ENCODE measurements around the gene RUNX2.

Gene RUNX2

GRCh38 chr6:45610374-45610773 lies 282.2 kb downstream of the RUNX2 start:
- FAIRE-seq (no peak), DNase-seq (ENCODE audit: insufficient read length) (no peak)
- no peak for TF ChIP-seq TAF1 (IDR thresholded peaks at IDR 0.05; ENCODE audit: borderline replicate concordance, low read depth, low read length)
- TF ChIP-seq POLR2A (IDR thresholded peaks at IDR 0.05; ENCODE audit: low read depth, low read length): no peak
- no peak for TF ChIP-seq POLR2AphosphoS5 (IDR thresholded peaks at IDR 0.05; ENCODE audit: low read depth, low read length)

- FAIRE-seq (no peak), DNase-seq (ENCODE audit: insufficient read length) (no peak)
- TF ChIP-seq POLR2AphosphoS5 (IDR thresholded peaks at IDR 0.05; ENCODE audit: low read depth, low read length): no peak
- no peak for TF ChIP-seq TAF1 (IDR thresholded peaks at IDR 0.05; ENCODE audit: borderline replicate concordance, low read depth, low read length)
- TF ChIP-seq POLR2A (IDR thresholded peaks at IDR 0.05; ENCODE audit: low read depth, low read length): no peak
Observed at GRCh38 chr6:45610832-45611231, 282.7 kb downstream of the RUNX2 start.

- DNase-seq (ENCODE audit: insufficient read length) (no peak), FAIRE-seq (no peak)
- TF ChIP-seq POLR2A (IDR thresholded peaks at IDR 0.05; ENCODE audit: low read depth, low read length) (no peak), POLR2AphosphoS5 (IDR thresholded peaks at IDR 0.05; ENCODE audit: low read depth, low read length) (no peak), TAF1 (IDR thresholded peaks at IDR 0.05; ENCODE audit: borderline replicate concordance, low read depth, low read length) (no peak)
Observed at GRCh38 chr6:45611491-45611890, 283.4 kb downstream of the RUNX2 start.

- FAIRE-seq: no peak
- no peak for DNase-seq (ENCODE audit: insufficient read length)
- no peak for TF ChIP-seq POLR2AphosphoS5 (IDR thresholded peaks at IDR 0.05; ENCODE audit: low read depth, low read length)
Observed at GRCh38 chr6:45613656-45614055, 285.5 kb downstream of the RUNX2 start.

GRCh38 chr6:45614488-45615285 lies 286.6 kb downstream of the RUNX2 start:
- FAIRE-seq (no peak), DNase-seq (ENCODE audit: insufficient read length) (no peak)
- TF ChIP-seq POLR2AphosphoS5 (IDR thresholded peaks at IDR 0.05; ENCODE audit: low read depth, low read length): no peak
- TF ChIP-seq TAF1 (IDR thresholded peaks at IDR 0.05; ENCODE audit: borderline replicate concordance, low read depth, low read length): no peak
- no peak for TF ChIP-seq POLR2A (IDR thresholded peaks at IDR 0.05; ENCODE audit: low read depth, low read length)

DNA sequence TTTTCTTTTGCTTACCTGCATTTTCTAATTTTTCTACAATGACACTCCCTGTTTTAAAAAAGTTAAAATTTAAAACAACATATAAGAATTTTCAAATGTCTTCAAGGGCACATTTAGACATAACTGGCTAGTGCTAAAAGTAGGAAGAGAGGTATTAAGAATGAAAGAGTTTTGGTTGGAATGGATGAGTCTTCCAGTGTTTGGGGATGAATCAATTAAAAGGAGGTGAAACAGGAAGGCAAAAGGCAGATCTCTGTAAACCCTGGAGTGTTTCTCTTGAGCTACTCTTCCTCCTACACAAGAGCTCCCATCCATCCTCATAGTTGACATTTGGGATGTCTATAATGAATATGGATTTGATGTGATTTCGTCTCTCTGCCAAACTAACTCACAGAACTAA lies 288.1 kb downstream of the RUNX2 start:
- no peak for DNase-seq (ENCODE audit: insufficient read length)
- FAIRE-seq: no peak
- TF ChIP-seq POLR2AphosphoS5 (IDR thresholded peaks at IDR 0.05; ENCODE audit: low read depth, low read length) (no peak), TAF1 (IDR thresholded peaks at IDR 0.05; ENCODE audit: borderline replicate concordance, low read depth, low read length) (no peak), POLR2A (IDR thresholded peaks at IDR 0.05; ENCODE audit: low read depth, low read length) (no peak)

DNA sequence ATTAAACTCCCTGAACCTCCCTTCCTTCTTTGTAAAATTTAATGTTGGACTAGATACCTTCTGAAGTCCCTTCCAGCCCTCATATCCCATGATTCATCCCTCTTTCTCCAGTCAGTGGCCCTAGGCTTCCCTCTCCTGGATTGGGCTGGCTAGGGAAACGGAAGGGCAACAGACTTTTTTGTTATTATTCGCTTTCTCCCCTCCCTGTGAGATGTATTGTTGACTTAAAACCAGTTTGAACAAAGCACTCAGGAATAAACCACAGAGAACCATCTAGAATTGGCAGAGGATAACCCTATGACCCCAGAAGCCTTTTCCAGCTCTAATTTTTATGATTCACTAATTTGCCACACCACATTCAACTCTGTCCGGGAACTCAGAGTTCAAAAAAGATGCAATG lies 289.3 kb downstream of the RUNX2 start:
- DNase-seq (ENCODE audit: insufficient read length) (no peak), FAIRE-seq (no peak)
- TF ChIP-seq POLR2A (IDR thresholded peaks at IDR 0.05; ENCODE audit: low read depth, low read length) (no peak), TAF1 (IDR thresholded peaks at IDR 0.05; ENCODE audit: borderline replicate concordance, low read depth, low read length) (no peak), POLR2AphosphoS5 (IDR thresholded peaks at IDR 0.05; ENCODE audit: low read depth, low read length) (no peak)

DNA sequence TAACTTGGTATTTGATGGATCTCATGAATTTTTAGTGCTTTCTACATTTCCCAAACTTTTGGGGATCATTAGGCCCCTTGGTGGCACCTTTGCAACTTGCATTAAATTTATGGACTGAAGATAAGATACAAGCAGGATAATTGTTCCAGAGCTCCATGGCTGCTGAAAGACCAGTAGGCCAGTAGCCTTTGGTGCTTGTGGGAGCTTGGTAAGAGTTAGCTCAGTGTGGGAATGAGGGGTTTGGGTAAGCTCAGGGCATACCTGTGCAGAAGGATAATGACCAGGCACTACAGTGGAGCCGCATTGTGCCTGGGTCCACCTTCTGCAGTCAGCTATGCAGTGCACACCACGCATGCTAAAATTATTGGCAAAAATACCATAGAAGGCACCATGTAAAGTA lies 290.1 kb downstream of the RUNX2 start:
- FAIRE-seq: no peak
- TF ChIP-seq POLR2AphosphoS5 (IDR thresholded peaks at IDR 0.05; ENCODE audit: low read depth, low read length): no peak
- no peak for TF ChIP-seq POLR2A (IDR thresholded peaks at IDR 0.05; ENCODE audit: low read depth, low read length)
- no peak for TF ChIP-seq TAF1 (IDR thresholded peaks at IDR 0.05; ENCODE audit: borderline replicate concordance, low read depth, low read length)
- DNase-seq (ENCODE audit: insufficient read length): no peak

DNA sequence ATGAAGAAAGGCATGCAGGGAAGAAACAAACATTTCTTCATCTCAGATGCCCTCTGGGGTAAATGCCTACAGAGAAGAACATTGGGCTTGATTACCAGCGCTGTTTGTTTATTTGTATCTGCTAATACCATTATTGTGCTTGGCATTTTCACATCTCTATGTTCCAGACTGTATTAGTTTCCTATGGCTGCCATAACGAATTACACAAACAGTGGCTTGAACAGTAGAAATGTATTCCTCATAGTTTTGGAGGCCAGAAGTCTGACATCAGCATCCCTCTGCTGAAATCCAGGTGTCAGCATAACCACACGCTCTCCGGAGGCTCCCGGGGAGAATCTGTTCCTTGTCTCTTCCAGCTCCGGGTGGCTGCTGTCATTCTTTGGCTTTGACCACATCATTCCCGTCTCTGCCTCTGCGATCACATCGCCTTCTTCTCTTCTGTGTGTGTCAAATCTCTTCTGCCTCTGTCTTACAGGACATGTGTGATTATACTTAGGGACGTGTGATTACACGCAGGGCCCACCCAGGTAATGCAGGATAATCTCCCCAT lies 291.2 kb downstream of the RUNX2 start:
- DNase-seq (ENCODE audit: insufficient read length) (no peak), FAIRE-seq (no peak)
- TF ChIP-seq POLR2A (IDR thresholded peaks at IDR 0.05; ENCODE audit: low read depth, low read length) (no peak), TAF1 (IDR thresholded peaks at IDR 0.05; ENCODE audit: borderline replicate concordance, low read depth, low read length) (no peak), POLR2AphosphoS5 (IDR thresholded peaks at IDR 0.05; ENCODE audit: low read depth, low read length) (no peak)

GRCh38 chr6:45619994-45620471 lies 291.9 kb downstream of the RUNX2 start:
- FAIRE-seq (no peak), DNase-seq (ENCODE audit: insufficient read length) (no peak)
- TF ChIP-seq POLR2A (IDR thresholded peaks at IDR 0.05; ENCODE audit: low read depth, low read length) (no peak), POLR2AphosphoS5 (IDR thresholded peaks at IDR 0.05; ENCODE audit: low read depth, low read length) (no peak), TAF1 (IDR thresholded peaks at IDR 0.05; ENCODE audit: borderline replicate concordance, low read depth, low read length) (no peak)

DNA sequence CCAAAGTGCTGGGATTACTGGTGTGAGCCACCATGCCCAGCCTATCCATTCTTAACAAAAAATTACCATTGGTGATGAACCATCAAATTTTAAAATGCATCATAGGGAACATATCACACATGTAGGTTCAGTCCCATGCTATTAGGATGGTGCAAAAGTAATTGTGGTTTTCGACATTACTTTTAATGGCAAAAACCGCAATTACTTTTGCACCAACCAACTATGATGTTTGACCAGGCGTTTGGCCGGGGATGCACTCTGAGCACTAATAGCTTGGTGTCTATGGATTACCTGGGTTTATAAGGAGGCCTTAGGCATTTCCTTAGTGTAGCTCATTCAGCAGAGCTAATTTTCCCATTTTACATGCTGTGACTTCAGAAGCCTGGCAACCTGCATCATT lies 296.1 kb downstream of the RUNX2 start:
- no peak for FAIRE-seq
- TF ChIP-seq POLR2AphosphoS5 (IDR thresholded peaks at IDR 0.05; ENCODE audit: low read depth, low read length) (no peak), POLR2A (IDR thresholded peaks at IDR 0.05; ENCODE audit: low read depth, low read length) (no peak), TAF1 (IDR thresholded peaks at IDR 0.05; ENCODE audit: borderline replicate concordance, low read depth, low read length) (no peak)

GRCh38 chr6:45625191-45625664 lies 297.1 kb downstream of the RUNX2 start:
- no peak for DNase-seq (ENCODE audit: insufficient read length)
- FAIRE-seq: no peak
- no peak for TF ChIP-seq POLR2AphosphoS5 (IDR thresholded peaks at IDR 0.05; ENCODE audit: low read depth, low read length)
- TF ChIP-seq TAF1 (IDR thresholded peaks at IDR 0.05; ENCODE audit: borderline replicate concordance, low read depth, low read length): no peak
- no peak for TF ChIP-seq POLR2A (IDR thresholded peaks at IDR 0.05; ENCODE audit: low read depth, low read length)

More for the DNA sequence above, 296.1 kb downstream of the RUNX2 start:
- no peak for DNase-seq (ENCODE audit: insufficient read length)
